HG03039 (cell line): ENCODE results near the gene ADGRG3.

Experiments used
- ATAC-seq: cut with Tn5 transposase; IDR thresholded peaks from one replicate; pipeline ENCODE4 v1.9.1; 2021; ENCODE audit warnings: mild to moderate bottlenecking, moderate library complexity; ENCODE audit not compliant: unreplicated experiment

Gene ADGRG3

DNA sequence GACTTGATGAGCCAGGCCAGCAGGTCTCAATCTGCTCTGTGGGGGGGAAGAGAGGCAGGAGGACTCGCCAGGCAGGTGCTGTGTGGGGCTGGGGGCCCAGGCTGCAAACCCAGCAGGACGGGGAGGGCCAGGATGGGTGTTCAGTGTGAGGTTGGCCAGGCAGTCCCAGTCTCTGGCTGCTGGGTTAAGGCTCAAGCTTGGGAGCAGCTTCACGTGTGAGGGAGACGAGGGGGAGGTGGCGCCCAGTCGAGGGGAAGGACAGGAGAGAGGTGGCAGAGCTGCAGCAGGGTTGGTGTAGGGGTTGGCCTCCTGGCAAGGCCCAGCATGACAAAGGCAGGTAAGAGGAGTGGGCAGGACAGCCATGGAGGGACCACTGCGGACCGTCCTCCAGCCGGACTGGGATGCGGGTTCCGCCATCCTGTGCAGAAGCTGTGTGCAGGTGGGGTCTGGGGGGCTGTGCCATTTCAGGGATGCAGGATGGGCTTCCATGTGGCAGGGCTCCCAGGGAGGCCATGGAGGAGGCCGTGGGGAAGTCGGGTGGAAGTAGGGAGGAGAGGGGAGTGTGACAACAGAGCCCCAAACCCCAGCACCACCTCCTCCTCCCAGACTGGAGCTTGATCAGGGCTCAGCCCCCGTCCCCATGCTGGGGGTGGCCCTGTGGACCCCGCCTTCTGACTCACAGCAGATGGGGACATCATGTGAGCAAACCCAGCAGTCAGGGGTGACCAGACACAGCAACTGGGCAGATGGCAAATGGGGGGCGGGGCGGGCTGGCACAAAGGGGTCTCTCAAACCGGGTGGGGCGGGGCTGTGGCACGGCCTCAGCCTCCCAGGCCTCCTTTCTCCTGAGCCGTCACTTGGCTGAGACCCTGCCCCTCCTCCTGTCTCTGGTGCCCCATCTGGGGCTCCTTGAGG lies 36.9 kb upstream of the ADGRG3 start:
- ATAC-seq, result no peak

DNA sequence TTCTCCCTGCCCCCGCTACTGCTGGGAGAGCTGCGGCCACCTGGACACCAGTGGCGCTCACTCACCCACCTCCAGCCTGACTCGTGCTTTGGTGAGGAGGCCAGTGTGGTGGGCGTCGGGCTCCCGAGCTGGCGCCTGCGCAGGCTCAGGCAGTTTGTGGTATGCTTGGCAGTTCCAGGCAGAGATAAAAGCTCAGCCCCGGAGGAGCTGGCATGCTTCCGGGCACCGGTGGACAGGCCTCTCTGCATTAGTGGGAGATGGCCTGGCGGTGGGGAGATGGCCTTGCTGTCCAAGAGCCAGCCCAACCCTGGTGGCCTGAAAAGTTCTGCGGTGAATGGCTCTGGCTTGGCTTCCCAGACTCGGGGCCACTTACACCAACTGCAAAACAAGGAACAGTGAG lies 35.5 kb upstream of the ADGRG3 start:
- no peak for ATAC-seq

GRCh38 chr16:57633383-57634064 lies 34.6 kb upstream of the ADGRG3 start:
- ATAC-seq, result no peak

DNA sequence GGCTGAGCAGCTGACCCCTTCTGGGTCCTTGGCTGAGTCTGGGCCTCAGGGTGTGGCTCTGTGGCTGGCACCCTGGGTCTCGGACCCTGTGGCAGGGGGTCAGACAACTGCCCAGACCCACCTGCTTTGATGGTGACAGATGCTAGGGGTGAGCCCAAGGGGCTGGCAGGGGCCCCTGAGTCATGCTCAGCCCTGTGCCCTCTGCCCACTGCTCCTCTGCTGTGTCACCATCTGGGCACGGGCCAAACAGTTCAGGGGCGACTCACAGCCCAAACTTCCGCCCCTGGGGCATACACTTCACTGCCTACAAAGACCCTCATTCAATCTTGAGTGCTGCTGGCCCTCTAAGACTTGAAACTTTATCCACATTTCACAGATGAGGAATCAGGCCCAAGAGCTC lies 33.9 kb upstream of the ADGRG3 start:
- ATAC-seq, result no peak

DNA sequence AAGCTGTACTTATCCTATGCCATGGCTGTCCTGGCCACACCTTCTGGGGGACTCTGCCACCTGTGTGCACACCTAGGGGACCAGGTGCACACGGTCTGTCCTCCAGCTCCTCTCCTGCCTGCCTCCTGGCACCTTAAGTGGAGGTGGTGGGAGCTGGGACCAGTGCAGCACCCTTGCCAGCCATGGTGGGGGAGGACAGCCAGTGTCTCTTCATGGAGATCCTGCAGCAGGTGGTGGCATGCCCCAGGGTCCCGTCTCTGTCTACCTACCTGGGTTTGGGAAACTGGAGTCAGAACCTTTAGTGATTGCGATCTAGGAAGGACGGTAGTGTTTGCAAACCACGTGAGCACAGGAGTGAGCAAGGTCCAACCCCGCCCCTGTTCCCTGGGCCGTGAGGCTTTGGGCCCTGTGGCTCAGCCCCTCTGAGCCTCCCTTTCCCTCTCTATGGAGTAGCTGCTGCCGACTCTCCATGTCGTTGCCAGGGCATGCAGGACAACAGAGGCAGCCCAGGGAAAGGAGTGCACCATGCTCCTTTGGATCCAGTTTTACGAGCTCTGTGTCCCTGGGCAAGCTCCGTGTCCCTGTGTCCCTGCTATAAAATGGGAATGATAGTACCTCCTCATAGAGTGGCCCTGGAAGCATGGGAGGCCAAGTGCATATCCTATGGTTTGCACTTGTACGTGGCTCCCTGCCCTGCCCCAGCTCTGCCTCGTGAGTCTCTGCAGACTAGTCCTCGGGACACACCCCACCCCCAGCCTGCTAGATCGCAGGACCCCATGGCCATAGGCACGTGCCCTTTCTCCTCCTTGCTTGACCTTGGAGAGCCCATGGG lies 32.6 kb upstream of the ADGRG3 start:
- no peak for ATAC-seq

GRCh38 chr16:57636184-57636583 lies 31.9 kb upstream of the ADGRG3 start:
- ATAC-seq, result no peak

DNA sequence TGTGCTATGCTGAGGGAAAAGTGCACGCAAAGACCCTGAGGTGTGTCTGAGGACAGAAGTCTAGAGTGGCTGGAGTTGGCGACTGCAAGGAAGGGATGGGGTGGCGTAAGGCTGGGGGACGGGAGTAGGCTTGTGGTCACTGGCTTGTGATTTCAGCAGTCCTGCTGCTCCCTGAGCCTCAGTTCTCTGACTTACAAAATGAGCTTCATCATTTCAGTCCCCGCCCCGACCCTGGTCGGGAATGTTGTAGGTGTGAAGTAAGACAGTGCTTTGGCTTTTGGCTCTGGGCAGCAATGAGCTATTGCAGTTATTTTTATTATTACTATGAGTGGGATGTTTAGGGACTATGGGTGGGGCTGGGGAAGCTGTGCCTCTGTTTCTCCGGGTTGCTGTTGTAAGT lies 31.1 kb upstream of the ADGRG3 start:
- ATAC-seq, result no peak

GRCh38 chr16:57637424-57637823 lies 30.7 kb upstream of the ADGRG3 start:
- ATAC-seq, result no peak

DNA sequence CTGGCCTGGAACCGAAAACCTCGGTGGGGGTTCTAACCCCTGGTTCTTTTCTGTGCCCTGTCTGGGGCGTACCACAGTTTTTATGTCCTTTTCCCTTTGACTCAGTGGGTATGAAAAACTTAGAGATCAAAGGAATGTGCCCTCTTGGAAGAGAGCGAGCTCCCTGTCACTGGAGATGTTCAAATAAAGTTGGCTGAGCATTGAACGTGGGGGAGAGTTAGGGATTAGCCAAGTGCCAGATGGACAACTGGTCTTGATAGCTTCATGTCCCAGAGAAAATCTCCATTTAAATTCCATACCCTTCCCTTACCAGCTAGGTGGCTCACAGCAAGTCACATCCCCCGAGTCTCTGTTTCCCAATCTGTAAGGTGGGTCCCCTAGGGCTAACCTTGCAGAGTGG lies 30.1 kb upstream of the ADGRG3 start:
- ATAC-seq, result no peak

DNA sequence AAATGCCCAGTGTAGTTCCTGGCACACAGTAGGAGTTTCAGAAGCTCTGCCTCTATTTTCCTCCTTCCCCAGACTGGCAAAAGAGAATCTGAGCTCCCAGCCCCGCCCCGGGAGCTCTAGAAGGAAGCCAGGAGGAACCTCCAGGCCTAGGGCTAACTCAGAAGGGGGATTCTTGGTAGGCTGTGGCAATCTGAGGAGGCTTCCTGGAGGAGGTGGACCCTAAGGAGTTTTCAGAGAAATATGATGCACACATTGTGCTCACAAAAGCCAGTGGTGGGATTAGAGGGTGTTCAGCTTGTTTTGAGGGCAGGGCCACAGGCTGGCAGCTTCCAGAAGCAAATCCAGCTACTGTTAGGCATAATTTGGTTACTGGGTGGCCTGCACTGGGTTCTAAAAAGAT lies 29.7 kb upstream of the ADGRG3 start:
- no peak for ATAC-seq

GRCh38 chr16:57639172-57639887 lies 28.8 kb upstream of the ADGRG3 start:
- no peak for ATAC-seq

GRCh38 chr16:57640185-57640584 lies 27.9 kb upstream of the ADGRG3 start:
- ATAC-seq, result no peak

GRCh38 chr16:57640612-57641011 lies 27.5 kb upstream of the ADGRG3 start:
- no peak for ATAC-seq

GRCh38 chr16:57642160-57643135 lies 25.7 kb upstream of the ADGRG3 start:
- no peak for ATAC-seq

- no peak for ATAC-seq
Observed at GRCh38 chr16:57643147-57643874, 24.8 kb upstream of the ADGRG3 start.

GRCh38 chr16:57643910-57644309 lies 24.2 kb upstream of the ADGRG3 start:
- no peak for ATAC-seq

- no peak for ATAC-seq
Observed at GRCh38 chr16:57644383-57645014, 23.6 kb upstream of the ADGRG3 start.

GRCh38 chr16:57645169-57645568 lies 22.9 kb upstream of the ADGRG3 start:
- no peak for ATAC-seq
